Neural cell (in vitro differentiated cells): ENCODE results near the gene FLYWCH1. TPM values are rescaled to one million over a fixed set of nuclear protein-coding genes. Genes with fewer than 3 reads are reported as not detected.

ENCODE experiments used
- H2AFZ ChIP-seq: fragments of 200-600, 300-800 bp; sonication (generic), shearing (Covaris generic); 2 replicates; pipeline ENCODE4 v1.6.0; 2014; ENCODE audit warnings: low read depth, mild to moderate bottlenecking, antibody characterized with exemption, low read length, moderate library complexity
- H3F3A ChIP-seq: fragments of 200-600 bp; shearing (Covaris generic); 2 replicates; pipeline ENCODE4 v1.6.1; 2016; ENCODE audit warnings: mild to moderate bottlenecking, moderate library complexity, mixed read lengths, antibody characterized with exemption, low read length; ENCODE audit not compliant: insufficient read depth, poor library complexity, severe bottlenecking
- H3K27ac ChIP-seq: fragments of 200-600, 300-800 bp; sonication (generic), shearing (Covaris generic); 2 replicates; pipeline ENCODE4 v1.5.1; 2014; ENCODE audit warnings: mild to moderate bottlenecking, low read length, moderate library complexity
- H3K27me3 ChIP-seq: fragments of 300-800, 200-600 bp; sonication (generic), shearing (Covaris generic); 2 replicates; pipeline ENCODE4 v1.6.0; 2014; ENCODE audit warnings: mild to moderate bottlenecking, low read depth, low read length, moderate library complexity; ENCODE audit not compliant: insufficient read depth
- H3K36me3 ChIP-seq: fragments of 300-800, 200-600 bp; sonication (generic), shearing (Covaris generic); 2 replicates; pipeline ENCODE4 v1.5.1; 2014; ENCODE audit warnings: mild to moderate bottlenecking, antibody characterized with exemption, low read length, moderate library complexity; ENCODE audit not compliant: insufficient read depth
- H3K4me2 ChIP-seq: fragments of 300-800, 200-600 bp; sonication (generic), shearing (Covaris generic); 2 replicates; pipeline ENCODE4 v1.6.0; 2014; ENCODE audit warnings: mild to moderate bottlenecking, low read length
- H3K4me3 ChIP-seq: fragments of 300-800, 200-600 bp; sonication (generic), shearing (Covaris generic); 2 replicates; pipeline ENCODE4 v1.5.1; 2014; ENCODE audit warnings: mild to moderate bottlenecking, low read length, moderate library complexity
- H3K79me2 ChIP-seq: fragments of 200-600 bp; shearing (Covaris generic); replicated peaks from 2 replicates; pipeline ENCODE4 v1.6.0; 2014; ENCODE audit warnings: mild to moderate bottlenecking, low read length, moderate library complexity; ENCODE audit not compliant: insufficient read depth
- H3K9ac ChIP-seq: fragments of 300-800, 200-600 bp; sonication (generic), shearing (Covaris generic); 2 replicates; pipeline ENCODE4 v1.6.1; 2016; ENCODE audit warnings: mild to moderate bottlenecking, low read length, mixed read lengths
- H3K9me2 ChIP-seq: fragments of 200-600 bp; shearing (Covaris generic); 2 replicates; pipeline ENCODE4 v1.6.1; 2016; ENCODE audit warnings: mild to moderate bottlenecking, low read length, mixed read lengths; ENCODE audit not compliant: insufficient read depth
- H3K9me3 ChIP-seq: fragments of 200-600, 300-800 bp; sonication (generic), shearing (Covaris generic); 2 replicates; pipeline ENCODE4 v1.6.1; 2016; ENCODE audit warnings: mild to moderate bottlenecking, mixed run types, low read length, moderate library complexity, mixed read lengths
- H4K20me1 ChIP-seq: fragments of 200-600 bp; shearing (Covaris generic); 2 replicates; pipeline ENCODE4 v1.6.1; 2016; ENCODE audit warnings: mild to moderate bottlenecking, mixed run types; ENCODE audit not compliant: insufficient read depth
- EP300 ChIP-seq: fragments of 450-650 bp; conservative IDR thresholded peaks from 2 replicates; pipeline ENCODE4 v1.6.1; 2014; ENCODE audit warnings: antibody characterized with exemption, mild to moderate bottlenecking, moderate library complexity; ENCODE audit not compliant: poor library complexity, severe bottlenecking
- EZH2 ChIP-seq: fragments of 200-600, 300-800 bp; shearing (Covaris generic), sonication (generic); IDR thresholded peaks from 2 replicates; pipeline ENCODE4 v1.6.1; 2014; ENCODE audit warnings: antibody characterized with exemption, low read length, borderline replicate concordance, mild to moderate bottlenecking; ENCODE audit not compliant: insufficient read depth, poor library complexity, severe bottlenecking
- MXI1 ChIP-seq: fragments of 450-650 bp; conservative IDR thresholded peaks from 2 replicates; pipeline ENCODE4 v1.6.1; 2014; ENCODE audit warnings: antibody characterized with exemption, mild to moderate bottlenecking; ENCODE audit not compliant: poor library complexity, severe bottlenecking
- POLR2AphosphoS5 ChIP-seq: IDR thresholded peaks from 2 replicates; pipeline ENCODE4 v1.6.1; 2012
- RAD21 ChIP-seq: fragments of 450-650 bp; conservative IDR thresholded peaks from 2 replicates; pipeline ENCODE4 v1.6.1; 2014; ENCODE audit warnings: antibody characterized with exemption, mild to moderate bottlenecking, moderate library complexity
- SMC3 ChIP-seq: fragments of 450-650 bp; conservative IDR thresholded peaks from 2 replicates; pipeline ENCODE4 v1.6.1; 2014; ENCODE audit warnings: antibody characterized with exemption, mild to moderate bottlenecking, moderate library complexity; ENCODE audit not compliant: poor library complexity
- TAF1 ChIP-seq: IDR thresholded peaks from 2 replicates; pipeline ENCODE4 v1.6.1; 2012; ENCODE audit warnings: low read depth
- polyA plus RNA-seq: library from polyadenylated mRNA; depleted of rRNA; stranded (reverse); fragments of >200 nt; gene quantifications from 2 replicates; pipeline ENCODE4 v1.2.3, GENCODE V29; 2014
- TF ChIP-seq, protein P1 (sequence below): IDR thresholded peaks from 2 replicates; pipeline ENCODE4 v1.6.1; 2012; ENCODE audit warnings: borderline replicate concordance
- TF ChIP-seq, protein P2 (sequence below): fragments of 450-650 bp; IDR thresholded peaks from 2 replicates; pipeline ENCODE4 v1.5.1; 2014; ENCODE audit warnings: antibody characterized with exemption, mild to moderate bottlenecking, moderate library complexity; ENCODE audit not compliant: poor library complexity, severe bottlenecking

FLYWCH1 gene
- polyA plus RNA-seq, 1 donor from 2014 or later: 33.0 TPM

DNA sequence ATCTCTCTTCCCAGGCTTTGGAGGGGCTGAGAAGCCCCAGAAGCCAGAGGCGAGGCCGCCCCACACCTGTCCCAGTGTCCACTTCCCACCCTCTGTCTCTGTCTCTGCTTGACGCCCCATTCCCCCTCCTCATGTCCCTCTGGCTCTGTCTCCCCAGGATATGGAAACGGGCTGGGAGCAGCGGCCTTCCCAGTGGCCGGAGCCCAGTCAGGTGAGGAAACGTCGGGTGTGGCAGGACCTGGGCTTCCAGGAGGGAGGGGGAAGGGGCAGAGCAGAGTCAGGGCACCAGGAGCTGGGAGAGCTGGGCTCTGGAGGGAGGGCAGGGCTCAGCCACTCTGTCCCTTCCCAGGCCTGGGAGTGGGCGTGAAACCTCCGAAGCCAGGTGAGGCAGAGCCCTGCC, 79.2 kb downstream of the FLYWCH1 start:
- Histone ChIP-seq H3K4me3 (no peak overlapping the region), H3K27ac (no peak overlapping the region), H3K4me2 (no peak overlapping the region)

DNA sequence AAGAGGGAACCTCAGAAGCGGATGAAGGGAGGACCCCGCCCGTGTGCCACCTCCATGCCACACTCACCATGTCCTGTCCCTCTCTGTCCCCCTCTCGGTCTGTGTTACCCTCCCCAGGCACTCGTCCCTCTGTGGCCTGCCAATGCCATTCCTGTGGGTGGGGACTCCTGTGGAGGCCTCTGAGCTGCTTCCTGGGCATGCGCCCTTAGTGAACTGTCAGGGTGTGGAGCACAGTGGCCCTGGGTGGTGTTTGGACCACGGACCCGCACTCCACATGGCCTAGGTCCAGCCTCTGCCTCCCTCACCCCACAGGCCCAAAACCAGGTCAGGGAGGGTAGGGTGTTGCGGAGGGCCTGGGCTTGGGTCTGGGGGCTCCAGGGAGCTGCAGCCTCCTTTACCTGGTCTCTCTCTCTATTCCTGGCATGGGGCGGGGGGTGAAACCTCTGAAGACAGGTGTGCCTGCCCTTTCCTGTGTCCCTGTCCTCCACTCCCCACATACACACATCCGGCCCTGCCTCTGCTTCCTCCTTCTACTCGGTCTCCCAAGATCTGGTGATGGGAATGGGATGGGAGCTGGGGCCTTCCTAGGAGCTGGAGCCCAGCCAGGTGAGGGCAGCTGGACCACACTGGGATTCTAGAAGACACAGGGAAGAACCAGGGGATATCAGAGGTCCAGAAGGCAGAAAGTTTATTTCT, 80.0 kb downstream of the FLYWCH1 start:
- Histone ChIP-seq H3K27ac (no peak overlapping the region), H3F3A (no peaks in the 10 kb centered on the region), H3K79me2 (no peaks in the 10 kb centered on the region), H2AFZ (no peak overlapping the region), H4K20me1 (no peaks in the 10 kb centered on the region), H3K9me3 (no peaks in the 10 kb centered on the region), H3K4me2 (no peak overlapping the region), H3K9me2 (no peaks in the 10 kb centered on the region), H3K4me3 (no peak overlapping the region), H3K9ac (no peak overlapping the region), H3K27me3 (no peaks in the 10 kb centered on the region), H3K36me3 (no peaks in the 10 kb centered on the region)
- TF ChIP-seq, protein P1, sequence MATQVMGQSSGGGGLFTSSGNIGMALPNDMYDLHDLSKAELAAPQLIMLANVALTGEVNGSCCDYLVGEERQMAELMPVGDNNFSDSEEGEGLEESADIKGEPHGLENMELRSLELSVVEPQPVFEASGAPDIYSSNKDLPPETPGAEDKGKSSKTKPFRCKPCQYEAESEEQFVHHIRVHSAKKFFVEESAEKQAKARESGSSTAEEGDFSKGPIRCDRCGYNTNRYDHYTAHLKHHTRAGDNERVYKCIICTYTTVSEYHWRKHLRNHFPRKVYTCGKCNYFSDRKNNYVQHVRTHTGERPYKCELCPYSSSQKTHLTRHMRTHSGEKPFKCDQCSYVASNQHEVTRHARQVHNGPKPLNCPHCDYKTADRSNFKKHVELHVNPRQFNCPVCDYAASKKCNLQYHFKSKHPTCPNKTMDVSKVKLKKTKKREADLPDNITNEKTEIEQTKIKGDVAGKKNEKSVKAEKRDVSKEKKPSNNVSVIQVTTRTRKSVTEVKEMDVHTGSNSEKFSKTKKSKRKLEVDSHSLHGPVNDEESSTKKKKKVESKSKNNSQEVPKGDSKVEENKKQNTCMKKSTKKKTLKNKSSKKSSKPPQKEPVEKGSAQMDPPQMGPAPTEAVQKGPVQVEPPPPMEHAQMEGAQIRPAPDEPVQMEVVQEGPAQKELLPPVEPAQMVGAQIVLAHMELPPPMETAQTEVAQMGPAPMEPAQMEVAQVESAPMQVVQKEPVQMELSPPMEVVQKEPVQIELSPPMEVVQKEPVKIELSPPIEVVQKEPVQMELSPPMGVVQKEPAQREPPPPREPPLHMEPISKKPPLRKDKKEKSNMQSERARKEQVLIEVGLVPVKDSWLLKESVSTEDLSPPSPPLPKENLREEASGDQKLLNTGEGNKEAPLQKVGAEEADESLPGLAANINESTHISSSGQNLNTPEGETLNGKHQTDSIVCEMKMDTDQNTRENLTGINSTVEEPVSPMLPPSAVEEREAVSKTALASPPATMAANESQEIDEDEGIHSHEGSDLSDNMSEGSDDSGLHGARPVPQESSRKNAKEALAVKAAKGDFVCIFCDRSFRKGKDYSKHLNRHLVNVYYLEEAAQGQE: no peak
- TF ChIP-seq TAF1: no peak
- TF ChIP-seq, protein P2, sequence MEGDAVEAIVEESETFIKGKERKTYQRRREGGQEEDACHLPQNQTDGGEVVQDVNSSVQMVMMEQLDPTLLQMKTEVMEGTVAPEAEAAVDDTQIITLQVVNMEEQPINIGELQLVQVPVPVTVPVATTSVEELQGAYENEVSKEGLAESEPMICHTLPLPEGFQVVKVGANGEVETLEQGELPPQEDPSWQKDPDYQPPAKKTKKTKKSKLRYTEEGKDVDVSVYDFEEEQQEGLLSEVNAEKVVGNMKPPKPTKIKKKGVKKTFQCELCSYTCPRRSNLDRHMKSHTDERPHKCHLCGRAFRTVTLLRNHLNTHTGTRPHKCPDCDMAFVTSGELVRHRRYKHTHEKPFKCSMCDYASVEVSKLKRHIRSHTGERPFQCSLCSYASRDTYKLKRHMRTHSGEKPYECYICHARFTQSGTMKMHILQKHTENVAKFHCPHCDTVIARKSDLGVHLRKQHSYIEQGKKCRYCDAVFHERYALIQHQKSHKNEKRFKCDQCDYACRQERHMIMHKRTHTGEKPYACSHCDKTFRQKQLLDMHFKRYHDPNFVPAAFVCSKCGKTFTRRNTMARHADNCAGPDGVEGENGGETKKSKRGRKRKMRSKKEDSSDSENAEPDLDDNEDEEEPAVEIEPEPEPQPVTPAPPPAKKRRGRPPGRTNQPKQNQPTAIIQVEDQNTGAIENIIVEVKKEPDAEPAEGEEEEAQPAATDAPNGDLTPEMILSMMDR: no peak
- TF ChIP-seq POLR2AphosphoS5: no peak
- TF ChIP-seq MXI1: no peak
- no peak for TF ChIP-seq EZH2
- TF ChIP-seq RAD21: no peak
- TF ChIP-seq EP300: no peak
- TF ChIP-seq SMC3: no peak

More for the DNA sequence above, 79.2 kb downstream of the FLYWCH1 start:
- H3K9me3 ChIP-seq: no peaks in the 10 kb centered on the region
- TF ChIP-seq TAF1 (no peak), MXI1 (no peak), POLR2AphosphoS5 (no peak), SMC3 (no peak)
- H3K9ac ChIP-seq: no peak overlapping the region
- H3K79me2 ChIP-seq: no peaks in the 10 kb centered on the region
- H3K36me3 ChIP-seq: no peaks in the 10 kb centered on the region
- H3K27me3 ChIP-seq: no peaks in the 10 kb centered on the region
- no peaks in the 10 kb centered on the region for H3K9me2 ChIP-seq
- H4K20me1 ChIP-seq: no peaks in the 10 kb centered on the region
- no peaks in the 10 kb centered on the region for H3F3A ChIP-seq
- no peak overlapping the region for H2AFZ ChIP-seq
